Astrocyte (in vitro differentiated cells and primary cell): ENCODE data around the gene LTB4R.

Experiments
- CTCF ChIP-seq: IDR thresholded peaks from 2 replicates; pipeline ENCODE4 v1.5.1; 2011; ENCODE audit warnings: low read depth, mild to moderate bottlenecking, inconsistent platforms, low read length, moderate library complexity; ENCODE audit not compliant: insufficient read depth
- EZH2 ChIP-seq: IDR thresholded peaks from 2 replicates; pipeline ENCODE4 v1.6.1; 2012; ENCODE audit warnings: mild to moderate bottlenecking, low read length, inconsistent platforms; ENCODE audit not compliant: insufficient read depth

GRCh38 chr14:24300326-24300980 is 10.8 kb upstream of the LTB4R start:
- TF ChIP-seq CTCF: no peak
- TF ChIP-seq EZH2: no peak
